Left ventricle myocardium inferior (tissue), 1 donor: ENCODE results near the gene LRRC8D. TPM values are rescaled to one million over a fixed set of nuclear protein-coding genes. Genes with fewer than 3 reads are reported as not detected.

Experiments used
- DNase-seq: peaks from one replicate; pipeline ENCODE4 v3.0.0-alpha.2; 2020
- H3K27ac ChIP-seq: fragments of 200-600 bp; replicated peaks from 2 replicates; pipeline ENCODE4 v1.8.0; 2021
- H3K27me3 ChIP-seq: fragments of 200-600 bp; 2 replicates; pipeline ENCODE4 v1.8.0; 2021; ENCODE audit warnings: low read depth
- H3K36me3 ChIP-seq: fragments of 200-600 bp; 2 replicates; pipeline ENCODE4 v1.8.0; 2021
- H3K4me1 ChIP-seq: fragments of 200-600 bp; 2 replicates; pipeline ENCODE4 v1.8.0; 2021
- H3K4me3 ChIP-seq: fragments of 200-600 bp; 2 replicates; pipeline ENCODE4 v1.8.0; 2021; ENCODE audit warnings: mild to moderate bottlenecking, moderate library complexity
- H3K9me3 ChIP-seq: fragments of 200-600 bp; replicated peaks from 2 replicates; pipeline ENCODE4 v1.8.0; 2021
- CTCF ChIP-seq: fragments of 200-600 bp; IDR thresholded peaks from 2 replicates; pipeline ENCODE4 v1.8.0; 2021; ENCODE audit warnings: antibody characterized with exemption, mild to moderate bottlenecking, borderline replicate concordance
- intact Hi-C: fragments of 100-400 bp; cut with micrococcal nuclease; formaldehyde crosslinking; loops from one replicate; pipeline ENCODE4 v1.11.0; 2022
- total RNA-seq: library from RNA; stranded (reverse); fragmentation: NEBNext Ultra II Directional; extraction: Animal tissue kit (Norgen Biotek cat#: 25700); gene quantifications from one replicate; pipeline ENCODE4 v1.2.1, GENCODE V29; 2021
- donor health status: DM: no; HTN: yes; CAD: no; lungs with severe emphysema.

Gene LRRC8D
- total RNA-seq, 1 donor from 2014 or later = 6.4 TPM

- Histone ChIP-seq H3K4me3 (no peak overlapping the region), H3K27me3 (no peaks in the 10 kb centered on the region), H3K4me1 (peaks cover 33% of the 10 kb centered on the region), H3K9me3 (no peaks in the 10 kb centered on the region), H3K27ac (no peak overlapping the region), H3K36me3 (no peaks in the 10 kb centered on the region)
- no peak for TF ChIP-seq CTCF
- intact Hi-C loops = no loop called here
- no peak for DNase-seq
These were observed 61.7 kb downstream of the LRRC8D start for GRCh38 chr1:89882348-89883029.

GRCh38 chr1:89883030-89883379, 62.2 kb downstream of the LRRC8D start:
- H3K9me3 ChIP-seq = no peaks in the 10 kb centered on the region
- H3K27ac ChIP-seq = no peak overlapping the region
- DNase-seq = no peak
- no peaks in the 10 kb centered on the region for H3K36me3 ChIP-seq
- no peak overlapping the region for H3K4me3 ChIP-seq
- no peaks in the 10 kb centered on the region for H3K27me3 ChIP-seq
- peaks cover 28% of the 10 kb centered on the region for H3K4me1 ChIP-seq
- no peak for TF ChIP-seq CTCF
- intact Hi-C loops = no loop called here

GRCh38 chr1:89884718-89885596, 64.1 kb downstream of the LRRC8D start:
- no peak for DNase-seq
- H3K4me3 ChIP-seq = no peak overlapping the region
- peaks cover 18% of the 10 kb centered on the region for H3K4me1 ChIP-seq
- intact Hi-C loops = no loop called here
- no peak for TF ChIP-seq CTCF
- H3K27ac ChIP-seq = no peak overlapping the region
- no peaks in the 10 kb centered on the region for H3K36me3 ChIP-seq
- H3K27me3 ChIP-seq = no peaks in the 10 kb centered on the region
- H3K9me3 ChIP-seq = no peaks in the 10 kb centered on the region

- Histone ChIP-seq H3K27me3 (no peaks in the 10 kb centered on the region), H3K4me3 (no peak overlapping the region), H3K27ac (no peak overlapping the region), H3K9me3 (no peaks in the 10 kb centered on the region), H3K36me3 (no peaks in the 10 kb centered on the region), H3K4me1 (peaks cover 18% of the 10 kb centered on the region)
- DNase-seq = no peak
- TF ChIP-seq CTCF = no peak
- intact Hi-C loops = no loop called here
These were observed 66.4 kb downstream of the LRRC8D start for GRCh38 chr1:89887270-89887669.

GRCh38 chr1:89887713-89888112, 66.9 kb downstream of the LRRC8D start:
- no peak overlapping the region for H3K4me3 ChIP-seq
- TF ChIP-seq CTCF = no peak
- no peak for DNase-seq
- H3K9me3 ChIP-seq = no peaks in the 10 kb centered on the region
- H3K27ac ChIP-seq = no peak overlapping the region
- no peaks in the 10 kb centered on the region for H3K36me3 ChIP-seq
- intact Hi-C loops = no loop called here
- H3K27me3 ChIP-seq = no peaks in the 10 kb centered on the region
- peaks cover 14% of the 10 kb centered on the region for H3K4me1 ChIP-seq
